Measurements from ENCODE around the gene ASIC2. TPM values are rescaled to one million over a fixed set of nuclear protein-coding genes. Genes with fewer than 3 reads are reported as not detected.

The ASIC2 gene
- total and polyA plus RNA-seq, 2 donors (not counting 3 experiments of a cell fraction or from before 2014, with no cell fraction given): not detected

DNA sequence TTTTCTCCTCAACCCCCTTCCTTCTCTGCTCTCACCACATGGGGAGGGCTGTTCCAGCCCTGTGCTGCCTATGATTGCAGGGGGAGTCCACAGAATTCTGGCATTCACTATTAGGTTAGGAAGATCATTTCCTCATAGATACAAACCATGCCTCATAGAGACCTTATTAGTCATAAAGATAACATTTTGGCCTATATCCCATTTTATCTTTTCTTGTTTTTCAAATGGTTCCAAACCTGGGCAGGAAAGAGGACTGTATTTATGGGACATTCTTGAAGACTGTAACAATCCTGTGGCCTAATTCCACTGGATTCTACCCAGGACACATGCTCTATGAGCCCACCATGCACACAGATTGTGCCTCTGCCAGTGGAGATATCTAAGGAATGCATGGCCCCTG lies 51.7 kb downstream of the ASIC2 start:
- no TSS peak for BruUV-seq (replicated peaks)
- ChIA-PET CTCF (interaction anchor here (2.3 kb wide), 1 partner anchor 13 kb away, joined by 8 read pairs; no protein-coding TSS in a partner anchor), POLR2A (no interaction called here)
- no peaks in the 10 kb centered on the region for H3K9me1 ChIP-seq (replicated peaks; ENCODE audit: control insufficient read depth, extremely low read depth, insufficient read depth, low read length)
- no peak overlapping the region for H3K27ac ChIP-seq (ENCODE audit: insufficient read depth, low read depth, low read length)
- H3K27me3 ChIP-seq (ENCODE audit: control insufficient read depth in 2 of 2, insufficient read depth in 2 of 2, low read length in 2 of 2): no peaks in the 10 kb centered on the region
- intact Hi-C loops (cut with micrococcal nuclease): no loop called here
- no peak for TF ChIP-seq POLR2A (IDR thresholded peaks at IDR 0.05; ENCODE audit: low read depth, low read length)
- no peak for TF ChIP-seq MYC (IDR thresholded peaks at IDR 0.05; ENCODE audit: low read depth, low read length)
- no peak for TF ChIP-seq MAX (IDR thresholded peaks at IDR 0.05; ENCODE audit: insufficient read depth, insufficient read length)
- TF ChIP-seq, protein P1, sequence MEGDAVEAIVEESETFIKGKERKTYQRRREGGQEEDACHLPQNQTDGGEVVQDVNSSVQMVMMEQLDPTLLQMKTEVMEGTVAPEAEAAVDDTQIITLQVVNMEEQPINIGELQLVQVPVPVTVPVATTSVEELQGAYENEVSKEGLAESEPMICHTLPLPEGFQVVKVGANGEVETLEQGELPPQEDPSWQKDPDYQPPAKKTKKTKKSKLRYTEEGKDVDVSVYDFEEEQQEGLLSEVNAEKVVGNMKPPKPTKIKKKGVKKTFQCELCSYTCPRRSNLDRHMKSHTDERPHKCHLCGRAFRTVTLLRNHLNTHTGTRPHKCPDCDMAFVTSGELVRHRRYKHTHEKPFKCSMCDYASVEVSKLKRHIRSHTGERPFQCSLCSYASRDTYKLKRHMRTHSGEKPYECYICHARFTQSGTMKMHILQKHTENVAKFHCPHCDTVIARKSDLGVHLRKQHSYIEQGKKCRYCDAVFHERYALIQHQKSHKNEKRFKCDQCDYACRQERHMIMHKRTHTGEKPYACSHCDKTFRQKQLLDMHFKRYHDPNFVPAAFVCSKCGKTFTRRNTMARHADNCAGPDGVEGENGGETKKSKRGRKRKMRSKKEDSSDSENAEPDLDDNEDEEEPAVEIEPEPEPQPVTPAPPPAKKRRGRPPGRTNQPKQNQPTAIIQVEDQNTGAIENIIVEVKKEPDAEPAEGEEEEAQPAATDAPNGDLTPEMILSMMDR (IDR thresholded peaks at IDR 0.05; ENCODE audit: extremely low read depth in 1 of 2, insufficient read depth in 1 of 2, low read depth in 1 of 2, low read length in 2 of 2): no peak
- TF ChIP-seq GATA2 (IDR thresholded peaks at IDR 0.05; ENCODE audit: insufficient read depth, insufficient read length, low read depth, low read length): no peak
- no peak for TF ChIP-seq EZH2 (IDR thresholded peaks at IDR 0.05; ENCODE audit: borderline replicate concordance, low read depth, low read length, severe bottlenecking)
- no peak for TF ChIP-seq JUN (IDR thresholded peaks at IDR 0.05; ENCODE audit: borderline replicate concordance, insufficient read depth, insufficient read length, low read depth)
- no peak for TF ChIP-seq POLR2AphosphoS5 (IDR thresholded peaks at IDR 0.05; ENCODE audit: insufficient read depth, low read depth, low read length)
- no peak for TF ChIP-seq FOS (IDR thresholded peaks at IDR 0.05; ENCODE audit: borderline replicate concordance, insufficient read depth, low read length)
- H3K4me3 ChIP-seq (replicated peaks in 1 of 3; ENCODE audit: insufficient read depth in 1 of 3, low read depth in 1 of 3, low read length in 3 of 3): no peak overlapping the region
- no peak overlapping the region for H3K4me2 ChIP-seq (ENCODE audit: insufficient read depth, low read length)
- no peak overlapping the region for H2AFZ ChIP-seq (ENCODE audit: low read depth, low read length)
- FAIRE-seq: no peak
- H4K20me1 ChIP-seq (replicated peaks; ENCODE audit: control insufficient read depth, extremely low read depth, insufficient read depth, low read length): no peaks in the 10 kb centered on the region
- no peaks in the 10 kb centered on the region for H3K36me3 ChIP-seq (ENCODE audit: control insufficient read depth in 2 of 2, extremely low read depth in 1 of 2, insufficient read depth in 2 of 2, low read length in 2 of 2)
- no peaks in the 10 kb centered on the region for H3K9me3 ChIP-seq (replicated peaks; ENCODE audit: control insufficient read depth, insufficient read depth, low read length)
- dilution Hi-C loops (cut with MboI; ENCODE audit: extremely low pct_ligation_motif_present, low sequenced_read_pairs): no loop called here
- H3K9ac ChIP-seq (replicated peaks; ENCODE audit: extremely low read depth, insufficient read depth, low read length): no peak overlapping the region
- DNase-seq (ENCODE audit: low read depth, low spot score): peak; percentile 13
- no peaks in the 10 kb centered on the region for H3K79me2 ChIP-seq (ENCODE audit: control insufficient read depth, insufficient read depth, low read length)
- peaks cover 3% of the 10 kb centered on the region for H3K4me1 ChIP-seq (ENCODE audit: control insufficient read depth, extremely low read depth, insufficient read depth, low read length)

Measured in endothelial cell of umbilical vein (primary cell).